NCI-H2171 treated with DMSO at 0.1 percent for 48 hours (cell line): ENCODE measurements around the gene SLC9A6.

Source experiments
- DNase-seq: peaks from one replicate; lab custom pipeline; 2025; lab: John Stamatoyannopoulos, UW

SLC9A6 gene

GRCh38 chrX:135985157-135985972 lies at the start of gene SLC9A6:
Gene SLC9A6, plus strand, starts transcription at chrX:135985435. Its CDS starts 224 bp downstream, at chrX:135985659.
- DNase-seq, result peak; percentile 55

DNA sequence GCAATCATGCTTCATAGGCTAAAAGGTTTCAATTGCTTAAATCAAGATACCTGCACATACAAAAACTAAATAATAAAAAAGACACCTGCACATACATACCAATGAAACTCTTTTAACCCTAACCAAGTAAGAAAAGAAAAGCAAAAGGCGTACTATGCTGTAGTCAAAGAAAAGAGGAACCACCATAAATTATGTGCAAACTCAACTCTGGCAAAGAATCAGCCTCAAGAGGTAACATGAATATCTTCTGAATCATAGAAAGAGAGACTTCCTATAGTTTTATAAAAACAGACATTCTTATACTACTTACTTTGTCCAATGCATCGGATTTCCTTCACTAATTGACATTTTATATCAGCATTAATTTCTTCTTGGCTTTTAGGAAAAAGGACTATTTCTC lies 40.7 kb upstream of the SLC9A6 start:
- DNase-seq, result no peak

GRCh38 chrX:135951291-135951690 lies 33.9 kb upstream of the SLC9A6 start:
- no peak for DNase-seq

DNA sequence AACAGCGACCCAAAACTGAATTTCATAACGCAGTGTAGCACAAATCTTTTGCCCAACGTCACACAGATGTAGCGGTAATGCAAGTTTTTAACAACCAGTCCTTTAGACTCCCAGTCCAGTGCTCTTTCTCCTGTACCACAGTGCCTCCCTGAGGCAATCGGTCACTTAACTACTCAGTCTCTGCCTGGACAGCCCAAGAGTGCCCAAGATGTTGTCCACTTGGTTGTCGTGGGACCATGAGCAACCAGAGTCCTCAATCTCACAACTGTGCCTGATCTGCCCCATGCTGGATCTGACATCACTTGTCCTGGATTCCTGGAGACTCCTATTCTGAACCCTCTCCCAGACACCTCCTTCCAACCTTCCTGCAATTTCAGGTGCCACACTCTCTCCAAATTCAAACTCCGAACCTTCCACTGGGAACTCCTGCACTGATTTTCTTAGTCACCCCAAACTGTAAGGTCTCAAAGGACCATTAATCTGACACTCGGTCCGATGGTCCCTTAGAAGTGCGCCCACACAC lies 12.1 kb upstream of the SLC9A6 start:
- peak; percentile 23 for DNase-seq

- DNase-seq, result peak; percentile 82
Measured at GRCh38 chrX:135973548-135974278, 11.5 kb upstream of the SLC9A6 start, which contains the start of gene MMGT1. Gene MMGT1, minus strand, starts transcription at chrX:135973988. Its CDS starts 313 bp downstream, at chrX:135973675.

DNA sequence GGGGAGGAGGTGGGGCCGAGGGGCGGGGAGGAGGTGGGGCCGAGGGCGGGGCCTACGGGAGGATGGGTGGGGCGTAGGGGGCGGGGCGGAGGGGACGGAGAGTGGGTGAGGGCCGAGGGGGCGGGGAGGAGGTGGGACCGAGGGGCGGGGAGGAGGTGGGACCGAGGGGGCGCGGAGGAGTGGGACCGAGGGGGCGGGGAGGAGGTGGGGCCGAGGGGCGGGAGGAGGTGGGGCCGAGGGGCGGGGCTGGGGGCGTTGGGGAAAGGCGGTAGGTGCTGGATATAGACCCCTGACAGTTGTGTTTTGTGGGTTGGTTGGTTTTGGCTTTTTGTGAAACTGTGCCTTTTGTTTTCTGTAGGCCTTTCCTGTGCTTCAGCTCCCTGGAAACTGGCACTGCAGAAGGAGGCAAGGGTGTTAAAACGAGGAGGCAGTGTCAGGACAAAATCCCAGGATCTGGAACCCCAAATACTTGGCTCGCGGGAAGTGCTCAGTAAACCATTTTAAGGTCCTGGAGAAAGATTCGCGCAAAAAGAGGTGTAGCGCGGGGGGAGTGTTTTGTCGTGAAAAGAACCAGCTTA lies 10.9 kb upstream of the SLC9A6 start:
- DNase-seq, result peak; percentile 26

- DNase-seq, result no peak
Measured at GRCh38 chrX:135975421-135975820, 9.8 kb upstream of the SLC9A6 start.

GRCh38 chrX:135977611-135978010 lies 7.6 kb upstream of the SLC9A6 start:
- no peak for DNase-seq

GRCh38 chrX:135981010-135981409 lies 4.2 kb upstream of the SLC9A6 start:
- no peak for DNase-seq

GRCh38 chrX:135981668-135982067 lies 3.6 kb upstream of the SLC9A6 start:
- no peak for DNase-seq

DNA sequence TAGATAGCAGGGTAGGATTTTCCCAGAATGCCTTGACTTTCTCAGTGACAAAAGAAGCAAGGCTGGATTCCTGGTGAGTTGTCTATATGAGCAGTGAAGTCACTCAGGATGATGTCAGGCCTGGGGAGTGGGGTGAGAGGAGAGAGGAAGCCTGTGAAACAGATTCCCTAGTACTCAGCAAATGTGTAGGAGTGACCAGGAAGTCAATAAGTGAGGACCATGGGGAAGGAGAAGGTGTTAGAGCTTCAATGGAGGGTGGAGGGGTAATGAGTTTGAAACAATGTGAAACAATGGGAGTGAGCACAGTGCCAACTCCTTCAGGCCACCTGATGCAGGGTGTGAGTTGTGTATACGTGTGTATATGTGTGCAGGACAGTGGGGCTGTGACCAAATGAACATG lies 2.4 kb upstream of the SLC9A6 start:
- DNase-seq, result no peak

DNA sequence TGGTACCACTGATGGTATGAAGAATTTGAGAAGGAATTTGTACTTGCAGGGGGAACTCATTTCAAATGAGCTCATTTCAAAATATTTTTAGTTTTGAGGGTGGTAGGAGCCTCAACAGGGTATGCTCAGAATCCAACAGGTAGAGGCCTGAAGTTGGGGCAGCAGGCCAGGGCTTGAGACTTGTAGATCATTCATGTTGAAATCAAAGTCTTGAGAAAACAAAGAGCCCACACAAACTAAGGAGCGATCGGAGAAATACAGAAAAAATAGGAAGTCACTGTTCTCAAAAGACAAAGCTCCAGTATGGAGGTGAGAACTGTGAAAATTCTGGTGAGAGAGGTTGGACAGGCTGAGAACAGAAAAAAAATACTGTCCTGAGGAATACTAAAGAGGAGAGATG lies 979 bp upstream of the SLC9A6 start:
- DNase-seq, result no peak

- DNase-seq, result peak; percentile 45
Measured at GRCh38 chrX:135984791-135985156, 461 bp upstream of the SLC9A6 start.

GRCh38 chrX:135985973-135986310 lies 707 bp downstream of the SLC9A6 start:
- no peak for DNase-seq

GRCh38 chrX:135988245-135988644 lies 3.0 kb downstream of the SLC9A6 start:
- no peak for DNase-seq

DNA sequence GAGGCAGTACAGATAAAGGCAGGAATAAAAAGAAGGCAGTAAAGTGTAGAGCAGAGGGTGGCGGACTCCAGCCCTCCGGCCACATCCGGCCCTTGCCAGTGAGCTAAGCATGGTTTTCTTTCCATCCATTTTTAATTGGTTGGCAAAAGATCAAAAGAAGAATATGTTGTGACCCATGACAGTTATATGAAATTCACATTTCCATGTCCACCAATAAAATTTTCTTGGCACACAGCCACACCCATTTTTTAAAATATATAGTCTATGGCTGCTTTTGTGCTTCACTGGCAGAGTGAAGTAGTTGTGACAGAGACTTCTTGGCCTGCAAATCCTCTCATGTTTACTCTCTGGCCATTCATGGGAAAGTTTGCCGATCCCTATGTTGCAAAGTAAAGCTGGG lies 29.8 kb downstream of the SLC9A6 start:
- DNase-seq, result no peak

GRCh38 chrX:136016881-136017280 lies 31.6 kb downstream of the SLC9A6 start:
- DNase-seq, result no peak

- DNase-seq, result no peak
Measured at GRCh38 chrX:136019226-136019625, 34.0 kb downstream of the SLC9A6 start.

DNA sequence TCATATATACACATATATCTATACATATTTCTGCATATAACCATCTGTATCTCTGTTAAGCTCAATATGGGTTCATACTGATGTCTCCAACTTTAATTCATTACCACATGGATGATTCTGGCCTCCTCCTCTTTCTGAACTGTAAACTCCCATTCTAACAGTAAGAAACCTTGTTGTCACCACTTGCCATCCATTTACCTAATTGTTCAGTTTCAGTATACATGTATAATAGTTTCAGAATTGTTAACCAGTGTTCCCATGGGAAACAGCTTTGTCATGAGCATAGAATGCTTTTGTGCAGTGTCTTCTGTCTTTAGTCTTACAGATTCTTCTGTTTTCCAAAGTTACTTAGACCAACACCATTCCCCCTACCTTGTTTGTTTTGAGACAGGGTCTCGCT lies 35.9 kb downstream of the SLC9A6 start:
- no peak for DNase-seq

DNA sequence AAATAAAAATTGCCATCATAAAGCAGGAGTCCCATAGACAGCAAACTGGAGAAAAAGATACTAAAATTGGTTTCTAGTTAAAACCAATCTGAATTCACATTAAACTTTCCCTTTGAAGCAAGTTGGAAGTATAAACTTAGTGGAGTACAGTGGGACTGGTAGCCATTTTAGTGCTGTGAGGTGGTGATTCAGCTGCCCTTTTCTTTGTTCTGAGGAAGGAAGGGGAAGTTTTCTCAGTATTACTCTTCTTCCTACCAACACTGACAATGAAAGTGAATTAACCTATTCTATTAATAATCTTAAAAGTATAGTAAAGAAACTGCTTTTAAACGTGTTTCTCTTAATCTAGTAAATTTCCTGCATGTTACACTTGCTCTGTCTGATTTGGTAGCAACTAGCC lies 36.7 kb downstream of the SLC9A6 start:
- no peak for DNase-seq

GRCh38 chrX:136025091-136025490 lies 39.9 kb downstream of the SLC9A6 start:
- no peak for DNase-seq

GRCh38 chrX:136028383-136028984 lies 43.2 kb downstream of the SLC9A6 start:
- peak; percentile 40 for DNase-seq
